IPS-NIHi7 (cell line): ENCODE data around the gene TWNK.
"Not testable (repeated sequence)": the region's sequence is repeated elsewhere in the genome, so short reads cannot be mapped to it uniquely, and the experiment has no call there.

Experiments
- DNase-seq: peaks from one replicate; pipeline ENCODE4 v3.0.0; 2012; ENCODE audit warnings: mixed read lengths; ENCODE audit errors: extremely low spot score

The TWNK gene

DNA sequence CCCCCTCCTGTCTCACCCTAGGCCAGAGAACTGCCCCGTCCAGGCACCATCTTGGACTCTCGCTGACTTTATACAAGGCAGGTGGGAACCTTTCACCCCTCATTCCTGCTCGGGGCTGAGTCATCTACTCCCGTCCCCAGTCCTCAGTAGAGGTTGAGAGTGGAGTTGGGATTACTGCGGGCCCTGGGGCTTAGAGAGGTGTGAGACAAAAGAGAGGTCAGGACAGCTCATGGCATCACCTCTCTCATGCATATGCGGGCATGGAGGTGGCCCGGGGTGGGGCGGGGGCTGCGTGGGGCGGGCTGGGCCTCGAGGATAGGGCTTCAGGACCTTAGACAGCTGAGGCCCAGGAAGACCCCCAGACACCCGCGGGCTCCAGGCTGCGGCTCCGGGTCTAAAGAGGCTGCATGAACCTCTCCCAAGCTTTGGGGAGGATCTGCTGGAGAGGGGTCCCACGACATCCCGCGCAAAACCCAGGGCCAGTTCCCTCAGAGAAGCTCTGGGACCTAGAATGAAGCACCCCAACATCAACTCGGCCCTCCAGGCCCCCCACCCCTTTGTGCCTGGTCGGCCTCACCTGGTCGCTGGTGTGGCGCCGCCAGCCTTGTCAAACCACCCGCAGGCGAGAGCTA, 43.3 kb downstream of the TWNK start:
- DNase-seq, result no peak

DNA sequence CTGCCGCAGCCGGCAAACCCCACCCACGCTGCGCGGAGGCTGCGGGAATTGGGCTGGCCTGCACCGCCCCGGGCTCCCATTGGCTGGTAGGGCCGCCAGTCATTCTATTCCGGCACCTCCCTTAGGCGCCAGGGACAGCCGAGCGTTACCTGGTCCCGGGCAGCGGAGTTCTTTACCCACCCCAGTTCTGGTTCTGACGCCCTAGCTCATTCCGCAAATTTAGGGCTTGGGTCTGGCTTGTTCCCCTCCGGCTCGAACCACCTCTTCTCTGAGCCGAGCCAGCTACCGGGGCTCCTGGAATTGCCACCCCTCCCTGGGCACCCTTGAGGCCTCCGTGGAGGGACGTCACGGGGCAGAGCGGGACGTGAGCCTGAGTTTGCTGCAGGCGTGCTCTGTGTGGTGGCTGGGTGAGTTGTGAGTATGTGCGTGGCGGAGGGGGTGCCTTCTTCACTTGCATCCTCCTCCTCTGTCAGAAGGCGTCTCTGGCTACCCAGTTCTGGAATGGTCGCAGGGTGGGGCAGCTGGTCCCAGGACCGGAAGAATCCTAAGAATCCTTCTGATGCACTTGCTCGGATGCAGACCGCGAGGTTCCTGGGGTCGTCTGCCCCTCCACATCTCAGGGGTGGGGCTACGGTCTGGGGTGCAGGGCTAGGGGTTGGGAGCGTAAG, 43.9 kb downstream of the TWNK start, which contains the start of the genes PDZD7 and SFXN3:
Gene PDZD7, minus strand, starts transcription at position 2 of the 668 bp plus-strand sequence. CDS start 910 bp downstream, outside the sequence.
Gene SFXN3, plus strand, starts transcription at position 107 of the 668 bp plus-strand sequence. CDS start 3,461 bp downstream, outside the sequence.
- peak; percentile 93 for DNase-seq

DNA sequence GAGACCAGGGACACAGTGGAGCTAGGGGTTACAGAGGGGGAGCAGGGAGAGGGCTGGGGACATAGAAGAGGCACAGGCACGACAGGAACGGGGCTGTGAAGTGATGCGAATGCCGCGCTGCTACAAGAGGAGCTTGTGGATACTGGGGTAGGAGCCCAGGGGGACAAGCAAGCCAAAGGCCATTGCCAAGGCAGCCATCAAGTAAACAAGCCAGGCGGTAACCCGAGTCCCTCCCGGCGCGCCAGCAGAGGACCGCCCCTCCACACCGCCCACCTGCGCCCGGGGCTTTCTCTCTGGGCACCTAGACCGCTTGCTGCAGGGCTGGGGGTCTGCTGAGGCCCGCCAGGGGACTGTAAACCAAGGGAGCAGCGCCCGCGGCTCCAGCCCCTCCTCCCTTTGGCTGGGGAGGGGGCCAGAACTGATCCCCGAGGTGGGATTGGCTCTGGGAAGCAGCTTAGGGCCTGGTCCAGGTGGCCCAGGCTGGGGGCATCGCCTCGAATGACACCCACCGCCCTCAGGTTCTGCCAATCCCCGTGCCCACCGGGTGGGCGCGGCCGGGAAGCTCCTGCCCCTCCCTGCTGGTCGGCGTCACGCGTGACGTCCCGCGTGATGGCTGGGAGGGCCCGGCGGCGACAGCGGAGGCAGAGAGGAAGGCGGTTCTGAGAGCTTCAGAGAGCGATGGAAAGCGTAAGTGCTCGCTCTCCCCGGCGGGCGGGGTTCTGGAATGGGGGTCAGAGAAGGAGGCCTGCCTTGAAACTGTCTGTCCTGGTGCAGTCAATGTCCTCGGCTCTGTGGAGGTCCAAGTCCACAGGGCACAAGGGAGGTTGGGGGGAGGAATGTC, 44.7 kb downstream of the TWNK start:
- DNase-seq, result no peak

DNA sequence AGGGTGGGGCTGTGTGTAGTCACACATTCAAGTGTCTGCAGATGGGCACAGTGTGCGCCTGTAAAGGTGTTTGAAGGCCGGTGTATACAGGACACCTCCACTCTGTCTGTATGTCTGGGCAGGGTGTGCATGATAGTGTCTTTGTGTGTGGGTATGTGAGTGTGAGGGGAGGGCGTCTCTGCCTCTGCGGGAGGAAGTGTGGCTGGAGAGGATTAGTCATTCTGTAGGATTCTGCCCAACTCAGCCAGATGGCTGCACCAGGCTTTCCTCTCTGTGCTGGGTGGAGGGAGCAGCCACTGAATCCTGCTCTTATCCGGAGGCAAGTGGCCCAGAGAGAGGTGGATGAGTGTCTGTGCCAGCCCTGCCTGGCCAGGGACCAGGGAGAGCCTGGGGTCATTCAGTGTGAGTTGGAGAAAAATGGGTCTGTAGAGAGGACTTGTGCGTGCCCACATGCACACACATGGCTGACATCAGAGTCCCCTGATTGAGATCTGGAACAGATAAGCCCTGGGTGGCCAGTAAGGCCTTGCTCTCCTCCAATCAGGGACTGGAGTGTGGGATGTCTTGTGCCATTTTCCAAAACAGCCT, 45.4 kb downstream of the TWNK start:
- DNase-seq, result no peak

DNA sequence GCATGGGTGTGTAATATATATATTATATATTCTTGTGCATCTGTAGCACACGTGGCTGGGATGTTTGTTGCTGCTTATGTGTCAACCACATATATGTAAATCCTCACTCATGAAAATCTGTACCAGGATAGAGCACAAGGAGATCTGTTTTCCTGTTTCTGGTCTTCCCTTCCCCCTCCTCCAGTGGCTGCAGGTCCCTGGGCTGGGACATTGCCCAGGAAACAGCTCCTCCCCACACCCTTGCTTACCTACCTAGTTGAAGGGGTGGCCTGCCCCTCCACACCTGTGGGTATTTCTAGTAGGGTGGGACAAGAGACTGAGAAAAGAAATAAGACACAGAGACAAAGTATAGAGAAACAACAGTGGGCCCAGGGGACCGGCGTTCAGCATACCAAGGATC, 45.9 kb downstream of the TWNK start:
- DNase-seq, result no peak

DNA sequence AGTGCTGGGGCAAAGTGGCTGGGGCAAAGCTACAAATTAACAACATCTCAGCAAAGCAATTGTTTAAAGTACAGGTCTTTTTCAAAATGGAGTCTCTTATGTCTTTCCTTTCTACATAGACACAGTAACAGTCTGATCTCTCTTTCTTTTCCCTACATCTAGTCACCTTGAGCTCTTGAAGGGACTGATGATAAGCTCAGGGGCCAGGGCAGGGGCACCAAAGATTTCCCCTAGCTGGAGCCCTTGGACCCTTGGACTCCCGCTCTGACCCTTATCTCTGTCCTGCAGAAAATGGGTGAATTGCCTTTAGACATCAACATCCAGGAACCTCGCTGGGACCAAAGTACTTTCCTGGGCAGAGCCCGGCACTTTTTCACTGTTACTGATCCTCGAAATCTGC, 47.1 kb downstream of the TWNK start:
- DNase-seq, result not testable (repeated sequence)

DNA sequence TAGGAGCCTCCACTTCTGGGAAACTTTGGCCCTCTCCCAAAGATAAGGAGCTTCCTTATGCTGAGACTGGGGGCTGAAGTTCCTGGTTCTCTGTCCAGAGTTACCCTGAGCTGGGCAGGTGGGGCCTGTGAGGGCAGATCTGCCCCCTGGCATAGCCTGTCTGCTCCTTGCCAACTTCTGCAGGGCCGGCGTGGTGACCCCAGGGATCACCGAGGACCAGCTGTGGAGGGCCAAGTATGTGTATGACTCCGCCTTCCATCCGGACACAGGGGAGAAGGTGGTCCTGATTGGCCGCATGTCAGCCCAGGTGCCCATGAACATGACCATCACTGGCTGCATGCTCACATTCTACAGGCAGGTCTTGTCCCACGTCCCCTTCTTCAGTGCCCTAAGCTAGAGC, 48.0 kb downstream of the TWNK start:
- no peak for DNase-seq

DNA sequence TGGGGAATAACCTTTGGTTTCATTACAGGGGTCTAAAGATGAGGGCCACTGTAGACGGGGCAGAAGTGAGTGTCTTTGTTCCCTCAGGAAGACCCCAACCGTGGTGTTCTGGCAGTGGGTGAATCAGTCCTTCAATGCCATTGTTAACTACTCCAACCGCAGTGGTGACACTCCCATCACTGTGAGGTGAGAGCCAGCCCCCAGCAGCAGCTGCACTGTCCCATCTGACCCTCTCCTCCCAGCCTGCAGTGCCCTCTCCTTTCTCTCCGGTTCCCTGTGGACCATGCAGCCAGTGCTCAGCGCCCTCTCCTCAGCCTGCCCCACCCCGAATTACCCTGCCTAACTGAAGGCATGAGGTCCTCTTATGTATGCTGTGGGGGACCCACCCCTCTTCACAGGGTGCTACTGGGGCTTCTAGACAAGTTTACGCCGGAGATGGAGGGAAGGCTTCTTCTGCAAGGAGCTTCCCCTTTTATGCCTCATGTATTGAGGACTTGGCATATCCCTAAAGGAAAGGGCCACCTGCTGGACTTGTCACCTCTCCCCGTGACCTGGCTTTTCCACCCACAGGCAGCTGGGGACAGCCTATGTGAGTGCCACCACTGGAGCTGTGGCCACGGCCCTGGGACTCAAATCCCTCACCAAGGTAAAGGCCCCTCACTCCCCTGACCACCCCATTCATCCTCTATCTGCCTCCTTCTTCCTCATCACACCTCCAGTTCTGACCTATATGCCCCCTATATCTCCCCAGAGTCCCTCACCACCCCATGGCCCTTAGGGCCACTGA, 48.8 kb downstream of the TWNK start:
- no peak for DNase-seq

DNA sequence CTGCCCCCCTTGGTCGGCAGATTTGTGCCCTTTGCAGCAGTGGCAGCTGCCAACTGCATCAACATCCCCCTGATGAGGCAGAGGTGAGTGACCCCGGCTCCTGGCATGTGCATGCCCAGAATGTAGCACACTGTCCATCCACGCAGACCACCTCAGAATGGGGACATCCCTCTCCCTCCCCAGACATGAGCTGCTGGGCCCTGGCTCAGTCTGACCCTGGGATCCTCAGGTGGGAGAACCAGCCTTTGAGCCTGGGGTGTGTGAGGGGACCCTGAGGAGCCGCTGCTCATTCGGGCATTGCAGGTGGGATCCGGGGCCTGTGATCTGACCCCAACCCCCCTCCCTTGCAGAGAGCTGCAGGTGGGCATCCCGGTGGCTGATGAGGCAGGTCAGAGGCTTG, 49.4 kb downstream of the TWNK start:
- no peak for DNase-seq

DNA sequence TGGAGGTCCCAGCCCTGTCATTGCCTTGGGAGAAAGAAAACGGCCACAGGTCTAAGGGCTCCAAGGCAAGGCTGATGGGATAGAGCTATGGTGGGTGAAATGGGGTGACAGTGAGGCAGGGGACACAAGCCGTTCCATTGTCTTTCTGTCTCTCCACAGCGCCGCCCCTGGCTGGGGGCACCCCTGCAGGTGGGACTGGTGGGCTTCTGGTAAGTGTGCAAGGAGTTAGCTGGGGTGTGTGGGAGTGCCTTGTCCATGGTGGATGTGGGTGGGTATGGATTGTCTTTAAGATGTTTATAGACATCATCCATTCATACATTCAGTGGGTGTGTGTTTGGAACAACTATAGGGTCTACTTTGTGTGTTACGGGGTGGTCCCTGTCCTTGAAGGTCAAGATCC, 51.1 kb downstream of the TWNK start:
- peak; percentile 35 for DNase-seq

DNA sequence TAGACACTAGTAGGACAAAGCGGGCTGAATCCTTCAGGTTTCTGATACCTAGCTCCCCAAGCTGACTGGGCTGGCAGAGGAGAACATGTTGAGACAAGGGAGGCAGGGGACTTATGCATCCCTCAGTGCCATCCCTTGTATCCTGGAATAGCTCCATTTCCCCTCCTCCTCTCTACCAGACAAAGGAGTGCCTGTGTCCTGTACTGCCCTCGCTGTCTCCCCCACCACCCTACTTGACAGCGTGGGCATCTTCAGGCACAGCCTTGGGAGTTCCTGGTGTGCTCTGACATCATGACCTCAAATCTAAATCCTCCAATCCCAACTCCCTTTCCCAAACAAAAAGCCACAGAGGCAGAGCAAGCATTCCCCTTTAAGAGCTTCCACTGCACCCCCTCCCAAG, 52.7 kb downstream of the TWNK start:
- DNase-seq, result no peak

DNA sequence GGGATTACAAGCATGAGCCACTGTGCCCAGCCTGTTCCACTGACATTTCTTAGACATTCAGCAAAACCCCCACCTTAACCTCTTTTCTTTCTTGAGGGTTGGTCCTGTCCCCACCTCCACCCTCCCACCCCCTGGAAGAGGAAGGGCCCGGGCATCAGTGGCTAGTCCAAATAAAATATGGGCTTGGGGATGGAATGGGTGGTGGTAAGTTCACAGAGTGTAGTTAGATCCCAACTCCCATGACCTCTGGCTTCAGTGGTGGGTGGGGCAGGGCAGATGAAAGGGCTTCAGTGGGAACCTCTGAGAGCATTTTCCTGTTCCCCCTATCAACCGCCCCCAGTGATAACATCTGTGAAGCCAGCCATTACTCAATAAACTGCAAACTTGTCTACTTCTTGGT, 53.5 kb downstream of the TWNK start:
- DNase-seq, result no peak

DNA sequence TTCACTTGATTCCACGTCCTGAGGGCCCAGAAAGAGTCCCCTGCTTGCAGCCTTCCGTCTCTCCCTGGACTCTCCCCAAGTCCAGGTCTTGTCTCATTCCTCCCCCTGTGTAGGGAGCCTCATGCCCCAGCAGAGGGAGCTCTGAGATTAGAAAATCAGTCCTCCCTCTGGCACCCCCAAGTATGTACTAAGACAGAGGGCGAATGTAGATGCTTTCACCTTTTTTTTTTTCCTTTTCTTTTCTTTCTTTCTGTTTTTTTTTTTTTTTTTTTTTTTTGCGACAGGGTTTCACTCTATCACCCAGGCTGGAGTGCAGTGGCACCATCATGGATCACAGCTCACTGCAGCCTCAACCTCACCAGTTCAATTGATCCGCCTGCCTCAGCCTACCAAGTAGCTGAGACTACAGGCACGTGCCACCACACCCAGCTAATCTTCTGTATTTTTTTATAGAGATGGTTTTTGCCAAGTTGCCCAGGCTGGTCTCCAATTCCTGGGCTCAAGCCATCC, 54.0 kb downstream of the TWNK start:
- peak; percentile 80 for DNase-seq

DNA sequence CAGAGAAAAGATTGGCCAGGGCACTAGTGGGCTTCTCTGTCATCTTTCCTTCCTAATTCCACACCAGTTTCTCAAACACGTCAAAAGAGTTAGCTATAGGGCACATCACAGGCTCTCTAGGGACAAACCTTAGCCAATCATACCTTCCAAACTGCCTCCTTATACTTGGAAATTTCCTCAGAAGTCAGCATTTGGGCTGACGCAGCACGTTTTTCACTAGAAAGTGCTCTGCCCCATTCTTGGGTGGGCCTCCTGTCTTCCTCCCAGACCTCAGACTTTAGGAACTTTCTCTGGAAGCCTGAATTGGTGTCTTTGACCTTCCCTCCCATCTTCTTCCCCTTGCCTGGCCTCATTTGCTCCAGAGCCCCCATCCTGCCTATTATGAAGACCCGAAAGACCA, 54.8 kb downstream of the TWNK start:
- no peak for DNase-seq

DNA sequence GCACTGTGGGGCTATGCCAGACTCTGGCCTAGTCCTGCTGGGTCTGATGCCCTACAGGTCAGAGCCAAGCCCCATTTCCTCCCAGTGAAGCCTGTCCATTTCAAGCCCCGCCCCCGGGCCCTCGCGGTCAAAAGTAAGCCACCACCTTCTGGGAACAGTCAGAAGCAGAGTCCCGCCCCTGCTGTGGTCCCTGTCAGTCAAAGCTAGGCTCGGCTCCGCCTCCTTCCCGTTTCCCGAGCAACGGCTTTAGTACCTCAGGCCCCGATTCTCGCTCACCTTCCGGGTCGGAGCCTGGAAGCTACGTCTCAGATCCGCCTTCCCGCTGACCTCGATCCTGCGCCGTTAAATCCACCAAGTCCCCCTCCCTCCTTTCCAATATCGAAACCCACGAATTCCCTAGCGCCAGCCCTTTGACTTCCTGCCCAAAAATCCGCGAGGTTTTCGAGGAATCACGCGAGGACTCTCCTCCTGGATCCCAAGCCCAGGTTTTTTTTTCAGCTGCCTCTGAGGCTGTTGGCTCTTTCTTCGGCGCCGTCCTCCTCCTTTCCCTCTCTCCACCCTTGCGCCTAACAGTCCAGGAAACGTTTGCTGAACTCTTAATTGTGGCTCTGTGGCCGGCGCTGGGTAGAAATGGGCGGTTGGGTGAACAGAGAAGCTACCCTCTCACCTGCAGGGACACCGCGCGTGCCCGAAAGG, 55.5 kb downstream of the TWNK start:
- peak; percentile 93 for DNase-seq

DNA sequence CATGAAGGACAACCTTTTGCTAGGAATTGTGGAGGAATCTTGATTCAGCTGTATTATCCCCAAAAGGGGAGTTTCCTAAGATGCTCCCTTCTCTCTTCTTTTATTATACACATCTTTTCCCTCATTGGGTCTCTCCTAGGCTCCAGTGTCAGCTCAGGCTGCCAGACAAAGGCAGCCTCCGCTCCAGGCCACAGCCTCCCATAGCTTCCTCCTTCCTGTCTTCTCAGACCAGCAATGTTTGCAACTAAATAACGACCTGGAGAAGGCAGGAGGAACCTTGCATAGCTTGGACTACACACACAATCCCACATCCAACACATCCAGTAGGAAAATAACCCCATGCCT, 56.0 kb downstream of the TWNK start:
- DNase-seq, result no peak
